Measurements from ENCODE around the gene PSD4.

The PSD4 gene

GRCh38 chr2:113230531-113230930 is 56.8 kb downstream of the PSD4 start:
- H2AFZ ChIP-seq (ENCODE audit: low read depth), result no peak overlapping the region
- no peak overlapping the region for H3K27ac ChIP-seq
- no peak overlapping the region for H3K9ac ChIP-seq
- no peak overlapping the region for H3K4me3 ChIP-seq (IDR thresholded peaks at IDR 0.05; ENCODE audit: insufficient read depth, low read depth, low read length)
- H3K4me2 ChIP-seq, result no peak overlapping the region
- no peaks in the 10 kb centered on the region for H3K27me3 ChIP-seq (ENCODE audit: insufficient read depth, low read depth)
- H3K36me3 ChIP-seq (ENCODE audit: insufficient read depth), result no peaks in the 10 kb centered on the region
- H4K20me1 ChIP-seq (ENCODE audit: insufficient read depth), result no peaks in the 10 kb centered on the region
- H3K79me2 ChIP-seq (ENCODE audit: insufficient read depth, low read depth), result no peaks in the 10 kb centered on the region
- H3K4me1 ChIP-seq (ENCODE audit: low read depth, poor library complexity, severe bottlenecking), result no peaks in the 10 kb centered on the region
- TF ChIP-seq, protein P1, sequence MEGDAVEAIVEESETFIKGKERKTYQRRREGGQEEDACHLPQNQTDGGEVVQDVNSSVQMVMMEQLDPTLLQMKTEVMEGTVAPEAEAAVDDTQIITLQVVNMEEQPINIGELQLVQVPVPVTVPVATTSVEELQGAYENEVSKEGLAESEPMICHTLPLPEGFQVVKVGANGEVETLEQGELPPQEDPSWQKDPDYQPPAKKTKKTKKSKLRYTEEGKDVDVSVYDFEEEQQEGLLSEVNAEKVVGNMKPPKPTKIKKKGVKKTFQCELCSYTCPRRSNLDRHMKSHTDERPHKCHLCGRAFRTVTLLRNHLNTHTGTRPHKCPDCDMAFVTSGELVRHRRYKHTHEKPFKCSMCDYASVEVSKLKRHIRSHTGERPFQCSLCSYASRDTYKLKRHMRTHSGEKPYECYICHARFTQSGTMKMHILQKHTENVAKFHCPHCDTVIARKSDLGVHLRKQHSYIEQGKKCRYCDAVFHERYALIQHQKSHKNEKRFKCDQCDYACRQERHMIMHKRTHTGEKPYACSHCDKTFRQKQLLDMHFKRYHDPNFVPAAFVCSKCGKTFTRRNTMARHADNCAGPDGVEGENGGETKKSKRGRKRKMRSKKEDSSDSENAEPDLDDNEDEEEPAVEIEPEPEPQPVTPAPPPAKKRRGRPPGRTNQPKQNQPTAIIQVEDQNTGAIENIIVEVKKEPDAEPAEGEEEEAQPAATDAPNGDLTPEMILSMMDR (conservative IDR thresholded peaks at IDR 0.05; ENCODE audit: low read depth, low read length), result no peak

- TF ChIP-seq, protein P1 (conservative IDR thresholded peaks at IDR 0.05; ENCODE audit: low read depth, low read length), result no peak
- Histone ChIP-seq H3K4me2 (no peak overlapping the region), H3K9ac (no peak overlapping the region), H2AFZ (ENCODE audit: low read depth) (no peak overlapping the region), H3K36me3 (ENCODE audit: insufficient read depth) (no peaks in the 10 kb centered on the region), H3K27ac (no peak overlapping the region), H4K20me1 (ENCODE audit: insufficient read depth) (no peaks in the 10 kb centered on the region), H3K79me2 (ENCODE audit: insufficient read depth, low read depth) (no peaks in the 10 kb centered on the region), H3K27me3 (ENCODE audit: insufficient read depth, low read depth) (no peaks in the 10 kb centered on the region), H3K4me3 (IDR thresholded peaks at IDR 0.05; ENCODE audit: insufficient read depth, low read depth, low read length) (no peak overlapping the region), H3K4me1 (ENCODE audit: low read depth, poor library complexity, severe bottlenecking) (no peaks in the 10 kb centered on the region)
These were observed 57.3 kb downstream of the PSD4 start for GRCh38 chr2:113231064-113231463.

- Histone ChIP-seq H3K4me3 (IDR thresholded peaks at IDR 0.05; ENCODE audit: insufficient read depth, low read depth, low read length) (no peak overlapping the region), H3K27me3 (ENCODE audit: insufficient read depth, low read depth) (no peaks in the 10 kb centered on the region), H3K4me2 (no peak overlapping the region), H3K9ac (no peak overlapping the region), H3K4me1 (ENCODE audit: low read depth, poor library complexity, severe bottlenecking) (no peaks in the 10 kb centered on the region), H3K36me3 (ENCODE audit: insufficient read depth) (no peaks in the 10 kb centered on the region), H3K27ac (no peak overlapping the region), H2AFZ (ENCODE audit: low read depth) (no peak overlapping the region), H4K20me1 (ENCODE audit: insufficient read depth) (no peaks in the 10 kb centered on the region), H3K79me2 (ENCODE audit: insufficient read depth, low read depth) (no peaks in the 10 kb centered on the region)
- TF ChIP-seq, protein P1 (conservative IDR thresholded peaks at IDR 0.05; ENCODE audit: low read depth, low read length), result no peak
These were observed 58.4 kb downstream of the PSD4 start for GRCh38 chr2:113232123-113232522.

DNA sequence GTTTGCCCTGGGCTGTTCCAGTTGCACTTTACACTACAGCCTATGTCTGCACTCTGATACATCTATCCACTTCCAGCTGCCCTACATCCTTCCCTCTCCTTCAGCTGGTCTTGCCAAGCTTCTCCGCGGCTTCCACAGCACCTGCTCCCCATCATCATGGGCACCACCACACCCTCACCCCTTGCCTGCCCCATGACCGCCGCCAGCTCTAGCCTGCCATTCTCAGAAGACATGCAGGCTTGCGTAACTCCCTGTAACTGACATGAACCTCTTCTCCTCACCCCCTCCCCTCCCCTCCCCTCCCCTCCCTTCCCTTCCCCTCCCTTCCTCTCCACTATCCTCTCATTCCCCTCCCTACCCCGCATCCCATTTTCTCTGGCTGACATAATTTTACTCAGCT is 59.0 kb downstream of the PSD4 start:
- Histone ChIP-seq H3K27ac (no peak overlapping the region), H3K4me2 (no peak overlapping the region), H3K27me3 (ENCODE audit: insufficient read depth, low read depth) (no peaks in the 10 kb centered on the region), H3K9ac (no peak overlapping the region), H3K79me2 (ENCODE audit: insufficient read depth, low read depth) (no peaks in the 10 kb centered on the region), H4K20me1 (ENCODE audit: insufficient read depth) (no peaks in the 10 kb centered on the region), H3K4me1 (ENCODE audit: low read depth, poor library complexity, severe bottlenecking) (no peaks in the 10 kb centered on the region), H3K4me3 (IDR thresholded peaks at IDR 0.05; ENCODE audit: insufficient read depth, low read depth, low read length) (no peak overlapping the region), H3K36me3 (ENCODE audit: insufficient read depth) (no peaks in the 10 kb centered on the region), H2AFZ (ENCODE audit: low read depth) (no peak overlapping the region)
- TF ChIP-seq, protein P1 (conservative IDR thresholded peaks at IDR 0.05; ENCODE audit: low read depth, low read length), result no peak

Data from KMS-11 (cell line).